GM06990 (cell line): Measurements from ENCODE around the gene TERT.

Experiments
- DNase-seq: peaks from one replicate; pipeline ENCODE4 v3.0.0-alpha.2; 2011; ENCODE audit not compliant: insufficient read length; ENCODE audit errors: extremely low read depth
- H3K27me3 ChIP-seq: replicated peaks from 2 replicates; pipeline ENCODE4 v1.6.0; 2011; ENCODE audit warnings: low read length; ENCODE audit not compliant: control insufficient read depth, insufficient read depth
- H3K36me3 ChIP-seq: 2 replicates; pipeline ENCODE4 v1.5.1; 2011; ENCODE audit warnings: low read length; ENCODE audit not compliant: control insufficient read depth, insufficient read depth
- H3K4me3 ChIP-seq: replicated peaks from 2 replicates; pipeline ENCODE4 v1.5.1; 2011; ENCODE audit warnings: low read depth, mild to moderate bottlenecking, control low read depth, low read length
- TF ChIP-seq, protein P1 (sequence below): IDR thresholded peaks from 2 replicates; pipeline ENCODE4 v1.5.1; 2011; ENCODE audit warnings: low read length, control low read depth, mild to moderate bottlenecking, inconsistent platforms; ENCODE audit not compliant: insufficient read depth, poor library complexity, severe bottlenecking

TERT gene

DNA sequence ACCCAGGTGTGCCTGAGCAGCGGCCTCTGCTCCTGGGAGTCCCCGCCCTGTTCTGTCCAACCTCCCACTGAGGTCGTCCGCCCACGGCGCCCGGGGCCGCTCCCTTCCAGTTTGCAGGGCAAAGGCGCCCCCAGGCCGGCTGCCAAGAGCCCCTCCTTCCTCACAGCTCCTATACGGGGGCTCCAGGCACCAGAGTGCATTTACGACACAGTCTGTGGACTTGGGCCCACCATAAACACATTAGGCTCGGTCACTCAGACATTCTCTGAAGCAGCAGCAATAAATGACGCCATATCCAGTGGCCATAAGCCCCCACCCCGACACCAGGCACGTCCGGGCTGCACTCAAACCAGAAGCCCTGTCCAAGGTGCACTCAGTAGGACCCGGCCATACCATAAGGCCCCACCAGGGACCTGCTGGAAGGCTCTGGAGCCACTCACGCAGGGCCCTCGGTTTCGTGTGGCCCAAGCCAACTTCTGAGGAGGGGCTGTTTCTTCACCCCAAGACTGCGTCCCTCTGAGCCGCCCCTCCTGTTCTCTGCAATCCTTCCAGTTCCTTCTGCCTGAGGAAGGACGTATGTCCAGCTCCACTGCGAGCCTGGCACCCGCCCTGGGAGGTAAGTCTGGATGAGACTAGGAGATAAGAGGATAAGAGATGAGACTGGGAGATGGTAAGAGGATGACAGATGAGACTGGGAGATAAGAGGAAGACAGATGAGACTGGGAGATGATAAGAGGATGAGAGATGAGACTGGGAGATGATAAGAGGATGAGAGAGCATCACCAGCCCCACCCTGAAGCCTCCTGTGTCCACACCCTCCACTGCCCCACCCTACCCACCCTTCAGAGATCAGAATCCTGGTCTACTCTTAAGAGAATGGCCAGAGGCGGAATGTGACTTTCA is 42.9 kb downstream of the TERT start:
- no peaks in the 10 kb centered on the region for H3K36me3 ChIP-seq
- H3K27me3 ChIP-seq = no peaks in the 10 kb centered on the region; the same call in 1 of the 2 replicates
- H3K4me3 ChIP-seq = no peak overlapping the region
- TF ChIP-seq, protein P1, sequence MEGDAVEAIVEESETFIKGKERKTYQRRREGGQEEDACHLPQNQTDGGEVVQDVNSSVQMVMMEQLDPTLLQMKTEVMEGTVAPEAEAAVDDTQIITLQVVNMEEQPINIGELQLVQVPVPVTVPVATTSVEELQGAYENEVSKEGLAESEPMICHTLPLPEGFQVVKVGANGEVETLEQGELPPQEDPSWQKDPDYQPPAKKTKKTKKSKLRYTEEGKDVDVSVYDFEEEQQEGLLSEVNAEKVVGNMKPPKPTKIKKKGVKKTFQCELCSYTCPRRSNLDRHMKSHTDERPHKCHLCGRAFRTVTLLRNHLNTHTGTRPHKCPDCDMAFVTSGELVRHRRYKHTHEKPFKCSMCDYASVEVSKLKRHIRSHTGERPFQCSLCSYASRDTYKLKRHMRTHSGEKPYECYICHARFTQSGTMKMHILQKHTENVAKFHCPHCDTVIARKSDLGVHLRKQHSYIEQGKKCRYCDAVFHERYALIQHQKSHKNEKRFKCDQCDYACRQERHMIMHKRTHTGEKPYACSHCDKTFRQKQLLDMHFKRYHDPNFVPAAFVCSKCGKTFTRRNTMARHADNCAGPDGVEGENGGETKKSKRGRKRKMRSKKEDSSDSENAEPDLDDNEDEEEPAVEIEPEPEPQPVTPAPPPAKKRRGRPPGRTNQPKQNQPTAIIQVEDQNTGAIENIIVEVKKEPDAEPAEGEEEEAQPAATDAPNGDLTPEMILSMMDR = no peak
- no peak for DNase-seq

DNA sequence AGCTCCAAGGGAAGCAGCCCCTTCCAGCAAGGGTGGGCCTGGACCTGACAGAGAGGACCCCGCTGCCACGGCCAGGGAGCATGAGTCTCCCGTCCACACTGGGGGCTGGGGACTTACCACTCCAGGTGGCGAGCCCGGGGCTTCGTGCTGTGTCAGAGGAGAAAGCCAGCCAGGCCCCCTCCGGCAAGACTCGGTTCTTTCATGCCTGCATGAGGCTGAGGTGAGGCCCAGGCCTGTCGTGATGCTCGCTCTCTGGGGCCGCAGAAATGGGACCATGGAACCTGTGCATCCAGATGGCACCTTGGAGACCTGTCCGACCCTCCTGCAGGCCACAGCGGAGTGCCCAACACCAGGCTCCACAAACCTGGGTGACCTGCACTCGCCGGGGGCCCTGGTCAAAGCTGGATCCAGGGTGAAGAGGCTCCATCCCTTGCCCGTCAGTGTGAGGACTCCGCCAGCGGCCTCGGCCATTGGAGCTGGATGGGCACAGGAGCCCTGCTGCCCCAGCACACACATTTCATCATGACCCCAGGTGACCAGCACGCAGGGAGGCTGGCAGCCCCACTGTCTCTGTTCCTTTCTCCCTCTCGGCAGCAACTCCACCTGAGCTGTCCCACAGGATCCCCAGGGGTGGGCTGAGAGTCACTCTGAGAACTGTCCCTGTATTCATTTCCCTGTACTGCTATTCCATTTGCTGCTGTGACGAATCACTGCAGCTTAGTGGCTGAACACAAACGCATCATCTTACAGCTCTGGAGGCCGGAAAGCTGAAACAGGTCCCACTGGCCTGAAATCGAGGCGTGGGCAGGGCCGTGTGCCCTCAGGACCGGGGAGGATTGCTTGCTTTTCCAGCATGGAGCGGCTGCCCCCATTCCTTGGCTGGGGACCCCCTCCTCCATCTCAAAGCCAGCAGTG is 45.2 kb downstream of the TERT start:
- DNase-seq = no peak
- Histone ChIP-seq H3K36me3 (no peaks in the 10 kb centered on the region), H3K27me3 (no peaks in the 10 kb centered on the region; the same call in 1 of the 2 replicates), H3K4me3 (no peak overlapping the region)
- TF ChIP-seq, protein P1 = no peak

DNA sequence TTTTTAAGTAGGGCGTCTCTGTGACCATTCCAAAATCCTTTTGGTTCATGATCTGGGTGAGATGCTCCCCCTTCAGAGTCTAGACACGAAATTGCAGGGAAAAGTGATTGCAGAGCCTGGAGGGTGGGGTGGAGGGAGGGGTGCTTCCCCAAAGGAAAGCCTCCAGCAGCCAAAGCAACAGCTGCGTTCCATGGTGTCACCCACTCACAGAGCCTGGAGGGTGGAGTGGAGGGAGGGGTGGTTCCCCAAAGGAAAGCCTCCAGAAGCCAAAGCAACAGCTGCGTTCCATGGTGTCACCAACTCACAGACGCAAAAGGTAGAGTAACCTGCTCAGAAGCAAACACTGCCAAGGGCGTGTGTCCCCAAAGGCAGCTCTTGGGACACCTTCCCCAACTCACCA is 47.1 kb downstream of the TERT start:
- DNase-seq = no peak
- no peaks in the 10 kb centered on the region for H3K36me3 ChIP-seq
- H3K4me3 ChIP-seq = no peak overlapping the region
- TF ChIP-seq, protein P1 = no peak
- H3K27me3 ChIP-seq = no peaks in the 10 kb centered on the region; the same call in 1 of the 2 replicates

DNA sequence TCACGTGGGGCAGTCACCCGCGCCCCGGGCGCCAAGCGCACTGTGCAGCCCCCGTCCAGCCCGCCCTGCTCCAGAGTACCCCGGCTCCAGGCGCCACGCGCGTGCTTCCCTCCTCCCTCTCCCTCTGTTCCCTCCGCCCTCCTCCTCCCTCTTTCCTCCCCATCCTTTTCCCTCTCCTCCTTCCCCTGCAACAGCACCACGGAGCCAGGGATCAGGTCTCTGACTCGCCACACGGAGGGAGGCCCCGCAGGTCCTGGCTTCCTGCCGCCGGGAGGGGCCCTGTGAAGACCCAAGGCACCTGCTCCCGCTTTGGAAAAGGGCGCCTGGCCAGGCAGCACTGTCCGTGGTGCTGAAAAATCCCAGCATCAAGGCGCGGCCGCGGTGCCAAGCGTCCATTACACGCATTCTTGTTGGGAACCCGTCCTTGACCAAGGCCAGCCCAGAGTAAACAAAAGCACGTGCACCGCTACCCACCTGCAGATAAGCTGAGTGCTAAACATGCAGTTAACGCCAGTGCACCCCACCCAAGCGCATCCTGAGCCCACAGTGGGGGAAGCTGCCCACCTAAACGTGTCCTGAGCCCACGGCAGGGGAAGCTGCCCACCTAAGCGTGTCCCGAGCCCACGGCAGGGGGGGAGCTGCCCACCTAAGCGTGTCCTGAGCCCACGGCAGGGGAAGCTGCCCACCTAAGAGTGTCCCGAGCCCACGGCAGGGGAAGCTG is 48.0 kb downstream of the TERT start:
- Histone ChIP-seq H3K36me3 (no peaks in the 10 kb centered on the region), H3K27me3 (no peaks in the 10 kb centered on the region; the same call in 1 of the 2 replicates), H3K4me3 (no peak overlapping the region)
- DNase-seq = no peak
- TF ChIP-seq, protein P1 = no peak

DNA sequence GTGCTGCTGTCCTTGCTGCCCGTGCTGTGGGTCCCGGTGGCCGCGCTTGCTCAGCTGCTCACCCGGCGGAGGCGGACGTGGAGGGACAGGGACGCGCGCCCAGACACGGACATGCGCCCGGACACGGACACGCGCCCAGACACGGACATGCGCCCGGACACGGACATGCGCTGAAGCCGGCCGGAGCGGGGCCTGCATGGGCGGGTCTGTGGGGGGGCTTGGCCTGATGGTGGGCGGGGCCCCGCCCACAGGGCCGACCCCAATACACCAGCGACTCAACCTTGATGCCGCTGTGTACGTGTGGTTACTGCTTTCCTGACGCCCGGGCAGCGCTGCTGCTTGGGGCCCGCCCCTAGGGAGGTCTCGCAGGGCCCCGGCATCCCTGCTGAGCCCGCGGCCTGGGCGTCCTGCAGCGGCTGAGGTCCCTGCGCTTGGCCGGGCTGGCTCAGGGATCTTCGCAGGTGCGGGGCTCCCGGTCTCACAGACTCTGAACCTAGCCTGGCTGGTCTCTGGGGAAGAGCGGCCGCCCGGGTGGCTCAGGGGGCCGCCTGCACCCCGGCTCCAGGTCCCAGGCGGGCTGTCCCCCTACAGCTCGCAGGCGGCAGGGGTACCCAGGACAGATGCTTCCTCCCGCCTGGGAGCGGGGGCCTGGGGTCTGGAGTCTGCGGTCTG is 48.8 kb downstream of the TERT start:
- DNase-seq = no peak
- no peaks in the 10 kb centered on the region for H3K36me3 ChIP-seq
- no peaks in the 10 kb centered on the region; the same call in 1 of the 2 replicates for H3K27me3 ChIP-seq
- H3K4me3 ChIP-seq = no peak overlapping the region
- TF ChIP-seq, protein P1 = no peak
